ENCODE results near the gene SPNS3. TPM values are rescaled to one million over a fixed set of nuclear protein-coding genes. Genes with fewer than 3 reads are reported as not detected.

Gene SPNS3
- total RNA-seq, 3 donors from 2014 or later = 4.1 to 8.8 (median 6.1) TPM

DNA sequence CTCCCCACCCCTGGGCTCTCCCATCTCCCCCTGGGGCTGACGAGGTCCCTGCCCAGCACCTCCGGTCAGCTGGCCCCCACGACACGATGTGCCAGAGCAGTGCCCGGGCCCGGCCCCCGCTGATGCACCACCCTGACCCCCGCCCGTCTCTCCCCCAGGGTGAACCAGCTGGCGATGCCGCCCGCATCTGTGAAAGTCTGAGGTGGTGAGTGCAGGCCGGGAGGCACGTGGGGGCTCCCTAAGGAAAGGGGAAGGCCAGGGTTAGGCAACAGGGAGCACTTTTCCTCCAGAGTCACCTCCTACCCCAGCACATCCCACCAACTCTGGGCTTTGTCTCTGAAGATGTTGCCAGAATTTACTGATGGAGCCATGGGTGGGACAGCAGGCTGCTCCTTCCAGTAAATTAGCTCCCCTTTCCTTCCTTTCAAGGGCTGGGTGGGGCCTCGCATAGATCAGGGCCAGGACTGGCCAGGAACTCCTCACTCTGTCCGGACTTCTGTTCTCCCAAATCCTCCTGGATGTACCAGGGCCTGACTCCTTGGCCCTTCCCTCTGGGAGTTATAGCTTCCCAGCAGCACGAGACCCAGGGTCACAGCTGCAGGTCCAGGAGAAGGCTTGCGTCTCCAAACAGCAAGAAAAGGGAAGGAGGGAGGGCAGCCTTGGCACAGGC lies 103.1 kb downstream of the SPNS3 start:
- Mint-ChIP-seq H3K4me1 (ENCODE audit: low read depth) (no peaks in the 10 kb centered on the region), H3K27me3 (ENCODE audit: low read depth) (peaks cover 6% of the 10 kb centered on the region), H3K4me3 (no peak overlapping the region), H3K36me3 (ENCODE audit: insufficient read depth) (peaks cover 5% of the 10 kb centered on the region), H3K9me3 (no peaks in the 10 kb centered on the region)
- DNase-seq (no peak), ATAC-seq (no peak)

Other genes with a start within 250 kb of the SPNS3 start
- 10 to 100 TPM; 33.4 to 37.1 (median 34.8) TPM for gene ANKFY1, start 170.0 kb upstream of the SPNS3 start, total RNA-seq
- gene UBE2G1, start 67.3 kb upstream of the SPNS3 start, total RNA-seq = 10 to 100 TPM; 71.3 to 73.0 (median 72.2) TPM
- gene SPNS2, start 64.9 kb downstream of the SPNS3 start, total RNA-seq = under 1 TPM; 0.33 to 0.47 (median 0.46) TPM
- gene MYBBP1A, start 121.4 kb downstream of the SPNS3 start, total RNA-seq = 100 to 1,000 TPM; 261 to 278 (median 263) TPM
- gene GGT6, start 126.6 kb downstream of the SPNS3 start, total RNA-seq = not detected
- not detected for gene SMTNL2, start 150.6 kb downstream of the SPNS3 start, total RNA-seq
- not detected for gene ALOX15, start 207.7 kb downstream of the SPNS3 start, total RNA-seq